Measurements from ENCODE around the gene KCTD13. TPM values are rescaled to one million over a fixed set of nuclear protein-coding genes. Genes with fewer than 3 reads are reported as not detected.

Gene KCTD13
- total RNA-seq, 4 donors from 2014 or later = 3.7 to 8.6 (median 6.3) TPM

GRCh38 chr16:29915590-29916247 is 10.3 kb downstream of the KCTD13 start:
- H3K36me3 ChIP-seq = peaks cover 0 to 19% of the 10 kb centered on the region in 2 donors
- no peaks in the 10 kb centered on the region for H3K27me3 ChIP-seq
- no peak overlapping the region for H3K4me3 ChIP-seq
- DNase-seq (no peak), ATAC-seq (no peak)
- in situ Hi-C loops (cut with MboI; ENCODE audit: low sequenced_read_pairs in 4 of 4) (no loop called here), intact Hi-C loops (cut with DNase I; ENCODE audit: low total_unique reads) (no loop called here)
- no peak overlapping the region for H3K27ac ChIP-seq
- no peak for TF ChIP-seq POLR2A (IDR thresholded peaks at IDR 0.05)
- TF ChIP-seq, protein P1, sequence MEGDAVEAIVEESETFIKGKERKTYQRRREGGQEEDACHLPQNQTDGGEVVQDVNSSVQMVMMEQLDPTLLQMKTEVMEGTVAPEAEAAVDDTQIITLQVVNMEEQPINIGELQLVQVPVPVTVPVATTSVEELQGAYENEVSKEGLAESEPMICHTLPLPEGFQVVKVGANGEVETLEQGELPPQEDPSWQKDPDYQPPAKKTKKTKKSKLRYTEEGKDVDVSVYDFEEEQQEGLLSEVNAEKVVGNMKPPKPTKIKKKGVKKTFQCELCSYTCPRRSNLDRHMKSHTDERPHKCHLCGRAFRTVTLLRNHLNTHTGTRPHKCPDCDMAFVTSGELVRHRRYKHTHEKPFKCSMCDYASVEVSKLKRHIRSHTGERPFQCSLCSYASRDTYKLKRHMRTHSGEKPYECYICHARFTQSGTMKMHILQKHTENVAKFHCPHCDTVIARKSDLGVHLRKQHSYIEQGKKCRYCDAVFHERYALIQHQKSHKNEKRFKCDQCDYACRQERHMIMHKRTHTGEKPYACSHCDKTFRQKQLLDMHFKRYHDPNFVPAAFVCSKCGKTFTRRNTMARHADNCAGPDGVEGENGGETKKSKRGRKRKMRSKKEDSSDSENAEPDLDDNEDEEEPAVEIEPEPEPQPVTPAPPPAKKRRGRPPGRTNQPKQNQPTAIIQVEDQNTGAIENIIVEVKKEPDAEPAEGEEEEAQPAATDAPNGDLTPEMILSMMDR (IDR thresholded peaks at IDR 0.05 in 4 of 5, conservative IDR thresholded peaks at IDR 0.05 in 1 of 5) = no peak
- H3K9me3 ChIP-seq = no peaks in the 10 kb centered on the region
- H3K4me1 ChIP-seq = no peaks in the 10 kb centered on the region

- in situ Hi-C loops (cut with MboI; ENCODE audit: low sequenced_read_pairs in 4 of 4) (no loop called here), intact Hi-C loops (cut with DNase I; ENCODE audit: low total_unique reads) (no loop called here)
- Histone ChIP-seq H3K9me3 (no peaks in the 10 kb centered on the region), H3K27ac (no peak overlapping the region), H3K36me3 (no peaks in the 10 kb centered on the region), H3K27me3 (no peaks in the 10 kb centered on the region), H3K4me3 (no peak overlapping the region), H3K4me1 (no peaks in the 10 kb centered on the region)
- no peak for ATAC-seq
- no peak for DNase-seq
- TF ChIP-seq, protein P1 (IDR thresholded peaks at IDR 0.05 in 4 of 5, conservative IDR thresholded peaks at IDR 0.05 in 1 of 5) = no peak
- no peak for TF ChIP-seq POLR2A (IDR thresholded peaks at IDR 0.05)
Measured at GRCh38 chr16:29913514-29913913, 12.5 kb downstream of the KCTD13 start.

GRCh38 chr16:29912087-29912486 is 13.9 kb downstream of the KCTD13 start:
- Histone ChIP-seq H3K4me3 (no peak overlapping the region), H3K4me1 (no peaks in the 10 kb centered on the region), H3K9me3 (no peaks in the 10 kb centered on the region), H3K36me3 (no peaks in the 10 kb centered on the region), H3K27me3 (no peaks in the 10 kb centered on the region), H3K27ac (no peak overlapping the region)
- intact Hi-C loops (cut with DNase I; ENCODE audit: low total_unique reads) (no loop called here), in situ Hi-C loops (cut with MboI; ENCODE audit: low sequenced_read_pairs in 4 of 4) (no loop called here)
- DNase-seq (no peak), ATAC-seq (no peak)
- no peak for TF ChIP-seq POLR2A (IDR thresholded peaks at IDR 0.05)
- TF ChIP-seq, protein P1 (IDR thresholded peaks at IDR 0.05 in 4 of 5, conservative IDR thresholded peaks at IDR 0.05 in 1 of 5) = no peak

DNA sequence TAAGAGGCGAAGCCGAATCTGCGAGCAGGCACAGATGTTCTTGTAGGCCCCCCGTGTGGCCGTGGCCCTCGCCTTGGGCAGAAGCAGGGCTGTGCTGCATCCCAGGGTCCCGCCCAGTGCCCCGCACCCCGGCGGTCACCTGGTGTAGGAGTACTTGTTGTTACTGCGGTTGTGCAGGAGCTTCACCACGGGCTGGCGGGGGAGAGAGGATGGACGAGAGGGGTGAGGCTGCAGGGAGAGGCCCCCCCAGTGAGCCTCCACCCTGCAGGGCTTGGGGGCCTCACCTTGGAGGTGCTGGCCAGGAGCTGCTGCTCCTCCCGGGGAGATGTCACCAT is 14.4 kb downstream of the KCTD13 start:
- intact Hi-C loops (cut with DNase I; ENCODE audit: low total_unique reads) = no loop called here
- Histone ChIP-seq H3K9me3 (no peaks in the 10 kb centered on the region), H3K4me3 (no peak overlapping the region), H3K27ac (no peak overlapping the region), H3K36me3 (no peaks in the 10 kb centered on the region), H3K4me1 (no peaks in the 10 kb centered on the region), H3K27me3 (no peaks in the 10 kb centered on the region)
- TF ChIP-seq, protein P1 (IDR thresholded peaks at IDR 0.05 in 4 of 5, conservative IDR thresholded peaks at IDR 0.05 in 1 of 5) = no peak
- TF ChIP-seq POLR2A (IDR thresholded peaks at IDR 0.05) = no peak
- DNase-seq (no peak), ATAC-seq (no peak)
- in situ Hi-C loops (cut with MboI; ENCODE audit: low sequenced_read_pairs in 4 of 4) = no loop called here

All from gastrocnemius medialis (tissue), 4 donors.